HG03558 (cell line): ENCODE data around the gene RIPK3.
A peak's percentile ranks its signal among the peaks of the same experiment; 100 is the strongest.
"Not testable (repeated sequence)": the region's sequence is repeated elsewhere in the genome, so short reads cannot be mapped to it uniquely, and the experiment has no call there.

Experiments
- ATAC-seq: cut with Tn5 transposase; IDR thresholded peaks from one replicate; pipeline ENCODE4 v1.9.1; 2021; ENCODE audit warnings: moderate number of reproducible peaks; ENCODE audit not compliant: unreplicated experiment; ENCODE audit errors: extremely low read depth

RIPK3 gene

GRCh38 chr14:24339284-24340151, at the start of gene RIPK3:
Gene RIPK3, minus strand, starts transcription at chr14:24339991. Its CDS starts 165 bp downstream, at chr14:24339826.
- peak; percentile 68 for ATAC-seq

- no peak for ATAC-seq
These were observed 49.5 kb upstream of the RIPK3 start for GRCh38 chr14:24389226-24389848.

- no peak for ATAC-seq
These were observed 48.8 kb upstream of the RIPK3 start for GRCh38 chr14:24388474-24389179.

- not testable (repeated sequence) for ATAC-seq
These were observed 47.8 kb upstream of the RIPK3 start for GRCh38 chr14:24387579-24387978.

- ATAC-seq: no peak
These were observed 47.2 kb upstream of the RIPK3 start for GRCh38 chr14:24387009-24387345.

- no peak for ATAC-seq
These were observed 45.7 kb upstream of the RIPK3 start for GRCh38 chr14:24385524-24385923.

GRCh38 chr14:24384169-24384568, 44.4 kb upstream of the RIPK3 start:
- no peak for ATAC-seq

GRCh38 chr14:24382064-24382371, 42.2 kb upstream of the RIPK3 start:
- no peak for ATAC-seq

GRCh38 chr14:24381363-24382063, 41.7 kb upstream of the RIPK3 start:
- no peak for ATAC-seq

GRCh38 chr14:24379907-24380730, 40.3 kb upstream of the RIPK3 start:
- ATAC-seq: no peak

GRCh38 chr14:24378981-24379906, 39.5 kb upstream of the RIPK3 start:
- no peak for ATAC-seq

GRCh38 chr14:24378327-24378726, 38.5 kb upstream of the RIPK3 start:
- no peak for ATAC-seq

- no peak for ATAC-seq
These were observed 37.9 kb upstream of the RIPK3 start for GRCh38 chr14:24377657-24378056.

GRCh38 chr14:24377126-24377525, 37.3 kb upstream of the RIPK3 start:
- no peak for ATAC-seq

GRCh38 chr14:24376448-24377070, 36.8 kb upstream of the RIPK3 start:
- ATAC-seq: no peak

- no peak for ATAC-seq
These were observed 33.1 kb upstream of the RIPK3 start for GRCh38 chr14:24372701-24373416.

- not testable (repeated sequence) for ATAC-seq
These were observed 31.8 kb upstream of the RIPK3 start for GRCh38 chr14:24371605-24372004.

GRCh38 chr14:24370748-24371147, 31.0 kb upstream of the RIPK3 start:
- ATAC-seq: no peak
